ENCODE results near the gene ZNF837. TPM values are rescaled to one million over a fixed set of nuclear protein-coding genes. Genes with fewer than 3 reads are reported as not detected.
A peak's percentile ranks its signal among the peaks of the same experiment; 100 is the strongest.

The ZNF837 gene
- total RNA-seq, 1 donor from 2014 or later = 0.54 TPM

DNA sequence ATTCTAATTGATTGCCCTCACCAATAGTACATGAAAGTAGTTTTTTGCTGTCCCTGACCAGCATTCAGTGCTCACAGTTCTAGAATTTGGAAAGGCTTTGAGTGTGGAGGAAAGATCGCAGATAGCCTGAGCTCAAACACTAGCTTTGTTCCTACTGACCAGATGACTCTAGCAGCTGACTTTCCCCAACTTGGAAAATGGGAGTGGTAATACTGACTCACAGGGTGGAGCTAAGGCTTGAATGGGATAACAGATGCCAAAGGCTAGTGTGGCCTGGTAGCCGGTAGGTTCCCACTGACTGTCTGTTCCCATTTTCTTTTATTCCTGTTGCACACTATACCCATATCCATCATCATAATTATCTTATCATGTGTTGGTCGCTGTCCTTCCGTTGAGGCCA lies 50.4 kb downstream of the ZNF837 start:
- no peak for DNase-seq (ENCODE audit: low spot score)
- intact Hi-C loops (cut with DNase I) = no loop called here

DNA sequence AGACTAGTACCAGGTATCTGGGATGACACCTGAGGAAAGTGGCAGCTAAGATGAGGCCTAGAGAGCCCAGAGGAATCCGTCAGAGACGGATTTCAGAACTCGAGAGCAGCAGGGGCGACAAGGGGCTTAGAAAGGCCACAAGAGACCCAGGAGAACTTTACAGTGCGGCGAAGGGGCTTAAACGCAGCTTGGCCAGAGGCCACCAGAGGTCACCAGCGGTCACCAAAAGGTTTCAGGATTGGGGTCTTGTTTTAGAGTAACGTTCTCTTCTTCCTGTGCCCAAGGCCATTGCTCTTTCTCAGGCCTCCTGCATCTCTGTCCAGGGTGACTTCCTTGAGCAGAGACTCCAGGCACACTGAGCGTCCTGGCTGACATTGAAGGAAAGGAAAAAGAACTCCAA lies 51.8 kb downstream of the ZNF837 start:
- no peak for DNase-seq (ENCODE audit: low spot score)
- intact Hi-C loops (cut with DNase I) = no loop called here

DNA sequence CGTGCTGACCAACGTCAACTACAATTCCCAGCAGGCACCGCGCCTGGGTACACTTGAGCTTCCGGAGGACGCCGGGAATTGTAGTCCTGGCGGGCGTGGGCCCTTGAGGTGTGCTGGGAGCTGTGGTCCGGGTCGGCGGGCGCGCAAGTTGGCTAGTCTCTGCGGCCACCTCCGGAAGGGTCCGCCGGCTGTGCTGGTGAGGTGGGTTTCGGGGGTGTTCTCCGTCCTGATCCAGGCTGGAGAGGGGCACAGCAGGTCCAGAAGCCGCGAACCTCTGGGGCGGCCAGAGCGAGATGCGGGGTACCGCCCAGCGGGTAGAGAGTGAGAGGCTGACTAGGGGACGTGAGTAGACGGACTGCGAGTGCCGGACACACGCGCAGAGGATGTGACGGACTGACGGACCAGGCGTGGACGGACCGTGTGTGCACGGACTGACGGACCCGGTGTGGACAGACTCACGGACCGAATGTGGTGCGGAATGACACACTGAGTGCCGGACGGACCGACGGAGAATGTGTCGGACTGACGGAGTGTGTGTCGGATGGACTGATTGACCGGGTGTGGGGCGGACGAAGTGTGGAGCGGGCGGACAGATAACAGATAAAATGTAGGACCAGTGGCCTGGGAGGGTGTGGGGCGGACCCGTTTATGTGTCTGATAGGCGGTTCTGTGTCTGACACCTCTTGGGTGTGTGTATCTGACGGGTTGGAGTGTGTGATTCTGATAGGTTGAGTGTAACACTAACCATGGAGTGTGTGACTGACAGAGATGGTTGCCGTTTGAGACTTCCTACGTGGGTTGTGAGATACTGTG lies 53.7 kb downstream of the ZNF837 start, which contains the start of gene ZSCAN22:
Gene ZSCAN22, plus strand, starts transcription at position 81 of the 813 bp plus-strand sequence. CDS start 7,809 bp downstream, outside the sequence.
- peak; percentile 99 for DNase-seq (ENCODE audit: low spot score)
- intact Hi-C loops (cut with DNase I) = no loop called here

DNA sequence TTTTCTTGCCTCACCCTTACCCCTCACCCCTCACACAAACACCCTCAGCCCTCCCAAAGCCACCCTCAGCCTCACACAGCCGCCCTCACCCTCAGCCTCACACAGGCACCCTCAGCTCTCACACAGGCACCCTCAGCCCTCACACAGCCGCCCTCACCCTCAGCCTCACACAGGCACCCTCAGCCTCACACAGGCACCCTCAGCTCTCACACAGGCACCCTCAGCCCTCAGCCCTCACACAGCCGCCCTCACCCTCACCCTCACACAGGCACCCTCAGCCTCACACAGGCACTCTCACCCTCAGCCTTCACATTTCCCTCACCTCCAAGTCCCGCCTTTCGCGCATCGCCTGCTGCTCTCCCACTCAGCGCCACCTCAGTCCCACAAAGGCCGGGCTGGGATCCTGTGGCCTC lies 54.3 kb downstream of the ZNF837 start:
- intact Hi-C loops (cut with DNase I) = no loop called here
- DNase-seq (ENCODE audit: low spot score) = no peak

DNA sequence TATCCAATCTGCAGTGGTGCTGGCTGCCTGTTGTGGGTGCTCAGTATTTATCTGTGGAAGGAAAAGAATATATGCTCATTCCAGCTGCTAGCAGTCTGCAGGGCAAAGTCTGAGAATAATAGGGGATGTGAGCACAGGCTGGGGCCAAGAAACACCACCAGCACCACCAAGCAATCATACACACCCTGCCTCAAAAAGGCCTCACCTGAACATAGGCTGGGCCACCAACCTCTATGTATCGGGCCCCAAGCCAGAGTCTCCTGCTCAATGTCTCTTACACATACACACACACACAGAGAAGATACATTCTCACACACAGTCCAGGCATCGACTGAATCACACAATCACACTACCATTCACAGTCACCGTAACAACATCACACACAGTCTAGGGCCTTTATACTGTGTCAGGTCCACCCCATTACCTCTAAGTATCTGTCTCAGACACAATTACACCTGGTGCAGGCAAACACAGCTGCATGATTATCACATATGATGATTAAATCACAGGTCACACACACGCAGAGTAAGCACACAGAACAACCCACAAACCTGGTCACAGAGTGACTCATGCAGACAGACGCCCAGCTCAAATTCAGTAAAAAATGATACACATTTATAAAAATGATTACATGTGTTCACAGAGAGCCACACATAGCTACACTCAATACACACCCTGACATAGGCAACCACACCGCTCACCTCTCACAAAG lies 55.4 kb downstream of the ZNF837 start:
- intact Hi-C loops (cut with DNase I) = no loop called here
- no peak for DNase-seq (ENCODE audit: low spot score)

DNA sequence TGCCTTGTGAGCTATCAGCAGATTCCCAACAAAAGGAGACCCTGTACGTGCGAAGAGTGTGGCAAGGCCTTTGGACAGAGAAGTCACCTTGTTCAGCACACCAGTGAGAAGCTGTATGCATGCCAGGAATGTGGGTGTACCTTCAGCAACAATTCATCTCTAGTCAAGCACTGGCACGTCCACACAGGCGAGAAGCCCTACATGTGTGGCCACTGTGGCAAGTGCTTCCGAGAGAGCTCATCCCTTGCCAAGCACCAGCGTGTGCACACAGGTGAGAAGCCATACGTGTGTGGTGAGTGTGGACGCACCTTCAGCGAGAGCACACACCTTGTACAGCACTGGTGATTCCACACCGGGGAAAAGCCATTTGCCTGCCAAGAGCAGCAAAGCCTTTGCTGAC lies 61.6 kb downstream of the ZNF837 start:
- intact Hi-C loops (cut with DNase I) = no loop called here
- no peak for DNase-seq (ENCODE audit: low spot score)

DNA sequence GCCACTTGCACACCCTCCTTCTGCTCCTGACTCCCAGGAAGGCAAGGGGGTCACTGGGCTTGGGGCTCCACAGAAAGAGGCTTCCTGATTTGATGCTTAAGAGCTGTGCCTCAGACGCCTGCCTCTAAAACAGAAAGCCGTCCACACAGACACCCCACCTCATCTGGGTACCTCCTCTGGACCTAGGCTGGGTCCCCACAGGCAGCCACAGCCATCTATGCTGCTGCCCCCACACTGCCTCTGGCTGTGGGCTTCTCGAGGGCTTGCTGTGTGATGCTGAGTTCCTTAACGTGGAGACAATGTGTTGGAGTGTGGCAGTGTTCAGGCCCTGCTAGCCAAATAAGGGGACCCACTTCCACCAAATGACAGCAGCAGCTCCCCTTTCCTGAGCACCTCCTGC lies 62.5 kb downstream of the ZNF837 start:
- intact Hi-C loops (cut with DNase I) = no loop called here
- peak; percentile 31 for DNase-seq (ENCODE audit: low spot score)

Small RNA genes lying within 50 kb of the gene (microRNA-seq; reads per million reads assigned to microRNA genes)
- gene MIR4754 (not detected), gene MIR6806 (not detected)

Other genes starting within 250 kb of the ZNF837 start
- gene ZNF329, start 230.2 kb downstream of the ZNF837 start, total RNA-seq = 8.6 TPM
- gene ZNF274, start 198.0 kb downstream of the ZNF837 start, total RNA-seq = 26.7 TPM
- 28.1 TPM for gene ZNF544, start 152.1 kb downstream of the ZNF837 start, total RNA-seq
- gene ZNF8, start 102.1 kb downstream of the ZNF837 start, total RNA-seq = 6.2 TPM
- gene ERVK3-1, start 75.7 kb downstream of the ZNF837 start, total RNA-seq = 17.1 TPM
- 2.1 TPM for gene ZSCAN22, start 54.0 kb downstream of the ZNF837 start, total RNA-seq
- gene A1BG, start 27.5 kb downstream of the ZNF837 start, total RNA-seq = 5.2 TPM
- 0.40 TPM for gene ZNF497, start 18.3 kb downstream of the ZNF837 start, total RNA-seq
- gene RPS5, start 6.2 kb upstream of the ZNF837 start, total RNA-seq = 394 TPM
- not detected for gene RNF225, start 14.6 kb upstream of the ZNF837 start, total RNA-seq
- gene ZNF584, start 27.6 kb upstream of the ZNF837 start, total RNA-seq = 19.8 TPM
- 5.4 TPM for gene ZNF132, start 59.1 kb upstream of the ZNF837 start, total RNA-seq
- gene ZNF324B, start 70.6 kb upstream of the ZNF837 start, total RNA-seq = 3.7 TPM
- 5.1 TPM for gene ZNF324, start 86.0 kb upstream of the ZNF837 start, total RNA-seq
- gene ZNF446, start 95.3 kb upstream of the ZNF837 start, total RNA-seq = 5.8 TPM
- gene SLC27A5, start 131.0 kb upstream of the ZNF837 start, total RNA-seq = 2.0 TPM
- 13.8 TPM for gene ZBTB45, start 138.8 kb upstream of the ZNF837 start, total RNA-seq
- 140 TPM for gene TRIM28, start 163.0 kb upstream of the ZNF837 start, total RNA-seq
- gene CHMP2A, start 174.1 kb upstream of the ZNF837 start, total RNA-seq = 138 TPM
- gene UBE2M, start 177.6 kb upstream of the ZNF837 start, total RNA-seq = 111 TPM
- gene MZF1, start 192.3 kb upstream of the ZNF837 start, total RNA-seq = 12.4 TPM

Measured in cardiac septum (tissue), 1 donor.